KOPT-K1 (cell line): Measurements from ENCODE around the gene NKX1-1.

Source experiments
- H3K27ac ChIP-seq: fragments of 200-600 bp; sonication (generic); 2 replicates; pipeline ENCODE4 v1.5.1; 2016; ENCODE audit warnings: antibody characterized with exemption, mild to moderate bottlenecking, low read depth, low read length; ENCODE audit not compliant: poor library complexity, severe bottlenecking
- H3K36me3 ChIP-seq: fragments of 200-600 bp; sonication (generic); 2 replicates; pipeline ENCODE4 v1.5.1; 2017; ENCODE audit warnings: antibody characterized with exemption, mild to moderate bottlenecking, low read length, moderate library complexity; ENCODE audit not compliant: insufficient read depth
- H3K9me3 ChIP-seq: fragments of 200-600 bp; sonication (generic); 2 replicates; pipeline ENCODE4 v1.5.1; 2017; ENCODE audit warnings: antibody characterized with exemption, low read length, mild to moderate bottlenecking; ENCODE audit not compliant: insufficient read depth, poor library complexity, severe bottlenecking

NKX1-1 gene

DNA sequence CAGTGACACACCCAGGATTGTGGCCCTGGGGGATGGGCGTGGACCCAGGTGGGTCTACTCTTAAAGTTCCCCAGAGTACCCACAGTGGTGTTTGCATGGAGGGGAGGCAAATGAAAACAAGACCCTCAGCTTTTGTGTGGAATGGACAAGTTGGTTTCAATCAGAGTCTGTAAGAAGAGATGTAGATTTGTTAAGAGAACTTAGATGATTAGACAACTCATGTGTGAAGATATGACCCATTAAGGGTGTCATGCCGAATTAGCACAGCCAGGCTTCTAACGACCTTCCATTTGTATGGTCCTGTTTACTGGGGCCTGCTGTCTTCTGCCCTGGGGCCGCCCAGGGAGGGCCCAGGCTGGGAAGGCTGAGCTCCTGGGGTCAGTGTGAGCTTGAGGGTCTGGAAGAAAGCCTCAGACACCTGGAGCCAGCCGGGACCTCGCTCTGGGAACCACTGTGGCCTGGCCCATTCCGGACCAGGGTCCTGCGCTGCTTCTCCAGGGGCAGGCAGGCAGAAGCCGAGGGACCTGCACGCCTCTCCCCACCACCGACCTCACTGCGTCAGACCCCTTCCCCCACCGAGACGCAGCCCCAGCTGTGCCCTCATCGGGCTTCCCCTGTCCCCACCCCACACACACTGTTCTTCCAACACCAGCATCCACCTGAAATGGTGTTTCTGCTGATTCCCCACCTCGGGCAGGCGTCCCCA lies 38.9 kb downstream of the NKX1-1 start:
- no peak overlapping the region for H3K27ac ChIP-seq
- H3K36me3 ChIP-seq, result no peaks in the 10 kb centered on the region
- H3K9me3 ChIP-seq, result no peaks in the 10 kb centered on the region

DNA sequence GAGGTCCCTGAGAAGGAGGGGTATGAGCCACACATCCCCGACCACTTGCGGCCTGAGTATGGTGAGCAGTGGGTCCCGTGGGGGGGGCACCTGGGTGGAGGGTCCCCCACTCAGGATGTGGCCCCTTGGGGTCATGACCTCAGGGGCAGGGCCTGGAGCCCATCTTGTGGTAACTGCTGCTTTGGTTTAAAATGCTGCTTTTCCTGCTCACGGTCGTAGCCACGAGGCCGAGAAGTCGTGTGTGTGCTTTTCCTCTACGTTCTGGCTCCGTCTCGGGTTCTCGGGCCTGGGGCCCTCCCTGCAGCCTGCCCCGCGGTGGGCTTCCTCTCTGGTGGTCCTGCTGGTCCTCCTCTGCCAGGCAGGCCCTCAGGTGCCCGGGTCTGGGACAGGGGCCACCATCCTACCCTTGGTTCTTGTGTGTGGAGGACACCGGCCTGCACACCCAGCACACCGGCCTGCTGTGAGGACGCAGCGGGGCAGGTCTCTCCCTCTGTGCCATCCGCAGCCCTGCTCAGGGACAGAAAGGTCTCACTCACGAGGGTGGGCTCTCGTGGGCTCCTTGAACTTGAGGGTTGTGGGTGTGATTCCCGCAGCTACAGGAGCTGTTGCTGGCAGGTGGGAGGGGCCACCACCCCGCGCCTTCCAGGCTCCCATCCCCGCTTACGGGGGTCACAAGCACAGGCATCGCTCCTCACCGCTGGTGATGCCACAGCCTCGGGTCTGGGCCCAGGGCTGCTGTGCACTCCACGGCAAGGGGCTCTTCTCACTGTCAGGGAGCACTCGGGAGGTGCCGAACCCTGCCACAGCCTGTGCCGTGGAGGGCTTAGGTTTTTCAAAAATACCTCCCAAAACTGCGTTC lies 39.6 kb downstream of the NKX1-1 start:
- Histone ChIP-seq H3K9me3 (no peaks in the 10 kb centered on the region), H3K36me3 (no peaks in the 10 kb centered on the region), H3K27ac (no peak overlapping the region)

DNA sequence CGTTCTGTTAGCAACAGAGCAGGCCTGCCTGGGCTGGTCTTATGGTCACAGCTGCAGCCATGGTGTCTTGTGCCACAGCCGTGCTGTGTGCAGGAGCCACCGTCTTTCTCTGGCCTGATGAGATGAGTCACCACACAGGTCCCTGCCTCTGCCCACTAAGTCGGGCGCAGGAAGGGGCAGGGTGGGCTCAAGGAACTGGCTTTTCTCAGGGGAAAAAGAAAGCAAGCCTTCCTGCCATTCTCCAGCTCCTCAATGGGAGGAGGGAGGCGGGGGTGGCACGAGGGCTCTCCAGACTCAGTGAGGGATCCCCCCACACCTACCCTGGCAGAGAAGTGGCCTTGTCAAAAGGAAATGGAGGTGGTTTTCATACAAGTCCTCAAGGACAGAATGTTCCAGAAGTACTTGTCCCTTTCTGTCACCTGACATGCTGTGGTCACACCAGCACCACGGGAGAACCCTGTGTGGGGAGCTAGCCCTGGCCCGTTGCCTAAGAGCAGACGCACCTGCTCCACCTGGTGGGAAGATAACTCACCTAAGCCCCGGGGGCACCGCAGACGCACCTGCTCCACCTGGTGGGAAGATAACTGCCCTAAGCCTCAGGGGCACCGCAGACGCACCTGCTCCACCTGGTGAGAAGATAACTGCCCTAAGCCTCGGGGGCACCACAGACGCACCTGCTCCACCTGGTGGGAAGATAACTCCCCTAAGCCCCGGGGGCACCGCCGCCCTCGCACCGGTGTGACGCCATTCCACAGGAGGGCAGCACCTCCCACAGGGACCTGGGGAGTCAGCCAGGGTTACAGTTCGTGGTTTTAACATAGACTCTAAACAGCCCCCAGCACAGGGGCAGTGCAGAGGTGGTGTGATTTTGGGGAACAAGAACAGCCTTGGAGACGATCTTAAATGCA lies 40.7 kb downstream of the NKX1-1 start:
- H3K36me3 ChIP-seq, result no peaks in the 10 kb centered on the region
- H3K9me3 ChIP-seq, result no peaks in the 10 kb centered on the region
- no peak overlapping the region for H3K27ac ChIP-seq

DNA sequence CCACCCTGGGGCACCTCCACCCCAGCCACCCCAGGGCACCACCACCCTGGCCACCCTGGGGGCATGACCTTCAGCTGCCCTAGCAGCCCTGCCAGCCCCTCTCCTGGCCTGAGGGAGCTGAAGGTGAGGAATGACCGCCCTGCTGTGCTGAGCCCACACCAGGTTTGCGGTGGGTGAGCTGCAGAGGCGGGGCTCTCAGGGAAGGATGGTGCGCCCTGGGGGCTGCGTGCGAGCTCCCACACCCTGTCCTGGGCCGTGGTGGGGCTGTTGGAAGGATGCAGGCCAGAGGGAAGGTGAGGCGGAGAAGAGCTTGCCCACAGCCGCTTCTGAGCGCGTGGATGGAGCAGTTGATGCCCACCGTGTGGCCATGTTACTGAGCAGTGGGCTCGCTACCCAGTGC lies 41.5 kb downstream of the NKX1-1 start:
- Histone ChIP-seq H3K36me3 (no peaks in the 10 kb centered on the region), H3K9me3 (no peaks in the 10 kb centered on the region), H3K27ac (no peak overlapping the region)

DNA sequence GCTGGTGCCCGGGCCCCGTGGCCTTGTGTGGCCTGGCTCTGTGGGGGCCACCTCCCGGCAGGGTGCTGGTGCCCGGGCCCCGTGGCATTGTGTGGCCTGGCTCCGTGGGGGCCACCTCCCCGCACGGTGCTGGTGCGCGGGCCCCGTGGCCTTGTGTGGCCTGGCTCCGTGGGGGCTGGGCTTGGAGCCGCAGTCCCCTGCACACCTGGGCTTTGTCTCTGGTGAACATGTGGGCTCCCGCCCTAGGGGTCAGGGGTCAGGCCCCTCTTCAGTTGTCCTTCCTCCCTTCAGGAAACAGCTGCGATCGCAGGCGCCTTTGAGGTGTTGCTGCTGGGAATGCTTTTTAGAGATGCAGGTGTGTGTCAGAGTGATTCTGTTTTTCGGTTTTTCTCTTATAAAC lies 42.0 kb downstream of the NKX1-1 start:
- Histone ChIP-seq H3K36me3 (no peaks in the 10 kb centered on the region), H3K27ac (no peak overlapping the region), H3K9me3 (no peaks in the 10 kb centered on the region)

DNA sequence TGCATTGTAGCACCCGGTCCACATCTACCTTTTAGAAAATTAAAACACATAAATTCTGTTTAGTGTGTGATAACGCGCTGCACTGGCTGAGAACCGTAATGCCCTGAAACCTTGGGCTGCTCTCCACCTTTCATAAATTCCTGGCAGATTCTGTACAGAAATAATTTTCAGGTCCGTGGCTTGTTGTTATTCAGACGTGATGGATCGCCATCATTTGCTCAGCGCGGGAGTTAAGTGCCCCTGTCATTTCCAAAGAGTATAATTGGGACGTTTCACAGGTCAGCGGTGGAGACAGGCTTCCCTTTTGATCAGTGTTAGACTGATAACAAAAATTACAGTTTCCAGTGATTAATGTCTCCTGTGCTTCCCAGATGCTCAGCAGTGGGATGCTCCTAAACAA lies 42.7 kb downstream of the NKX1-1 start:
- Histone ChIP-seq H3K9me3 (no peaks in the 10 kb centered on the region), H3K27ac (no peak overlapping the region), H3K36me3 (no peaks in the 10 kb centered on the region)

DNA sequence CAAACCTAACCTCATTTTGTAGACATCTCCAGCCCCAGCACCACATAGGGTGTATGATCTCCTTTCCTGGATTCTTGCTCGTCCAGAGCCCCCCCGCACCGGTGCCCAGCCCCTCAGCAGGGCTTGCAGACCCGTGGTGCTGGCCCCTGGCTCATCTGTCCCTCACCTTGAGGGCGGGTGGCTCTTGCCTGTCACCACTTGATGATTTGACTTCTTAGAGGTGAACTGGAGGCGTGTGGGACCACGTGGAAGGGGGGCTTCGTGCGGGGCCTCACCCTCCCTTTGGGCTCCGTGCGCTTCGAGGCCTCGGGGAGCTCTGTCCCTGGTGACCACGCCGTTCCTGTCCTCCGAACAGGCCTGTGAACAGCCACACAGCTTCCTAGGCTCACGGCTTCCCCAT lies 43.7 kb downstream of the NKX1-1 start:
- Histone ChIP-seq H3K9me3 (no peaks in the 10 kb centered on the region), H3K36me3 (no peaks in the 10 kb centered on the region)

DNA sequence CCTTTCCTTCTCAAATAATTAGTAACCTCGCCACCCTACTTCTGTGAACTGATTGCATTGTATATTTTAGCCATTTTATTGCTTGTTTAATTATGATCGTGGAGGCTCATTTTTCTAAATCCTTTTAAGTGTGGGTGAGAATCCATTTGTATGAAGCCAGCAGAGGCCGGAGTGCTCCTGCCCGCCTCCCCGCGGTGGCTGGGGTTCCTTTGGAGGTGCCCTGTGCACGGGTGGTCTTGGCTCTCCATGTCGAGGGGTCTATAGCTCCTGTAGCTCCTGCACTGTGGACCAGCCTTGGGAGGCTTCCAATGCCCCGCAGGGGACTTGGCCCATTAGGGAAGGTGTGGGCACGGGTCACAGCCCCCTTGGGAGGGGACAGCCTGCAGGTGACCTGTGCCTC lies 44.2 kb downstream of the NKX1-1 start:
- no peaks in the 10 kb centered on the region for H3K9me3 ChIP-seq
- no peaks in the 10 kb centered on the region for H3K36me3 ChIP-seq
- no peak overlapping the region for H3K27ac ChIP-seq

More for the DNA sequence above, 43.7 kb downstream of the NKX1-1 start:
- no peak overlapping the region for H3K27ac ChIP-seq

DNA sequence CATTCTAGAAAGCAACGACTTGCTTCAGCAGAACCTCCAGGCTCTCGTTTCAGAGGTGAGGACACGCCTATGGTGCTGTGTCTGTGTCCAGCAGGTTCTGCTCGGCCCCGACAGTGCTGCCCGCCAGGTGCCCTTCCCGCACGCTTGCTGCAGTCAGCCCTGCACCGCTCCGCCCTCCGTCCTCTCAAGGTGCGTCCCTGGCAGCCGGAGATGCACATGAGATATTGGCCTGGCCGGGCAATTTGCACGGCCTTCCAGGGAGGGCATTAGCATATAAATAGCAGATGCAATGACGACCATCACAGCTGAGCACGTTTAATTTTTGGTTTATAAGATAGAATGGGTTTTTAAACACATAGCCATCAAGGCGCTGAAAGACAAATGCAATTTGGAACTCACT lies 44.8 kb downstream of the NKX1-1 start:
- Histone ChIP-seq H3K9me3 (no peaks in the 10 kb centered on the region), H3K36me3 (no peaks in the 10 kb centered on the region), H3K27ac (no peak overlapping the region)

DNA sequence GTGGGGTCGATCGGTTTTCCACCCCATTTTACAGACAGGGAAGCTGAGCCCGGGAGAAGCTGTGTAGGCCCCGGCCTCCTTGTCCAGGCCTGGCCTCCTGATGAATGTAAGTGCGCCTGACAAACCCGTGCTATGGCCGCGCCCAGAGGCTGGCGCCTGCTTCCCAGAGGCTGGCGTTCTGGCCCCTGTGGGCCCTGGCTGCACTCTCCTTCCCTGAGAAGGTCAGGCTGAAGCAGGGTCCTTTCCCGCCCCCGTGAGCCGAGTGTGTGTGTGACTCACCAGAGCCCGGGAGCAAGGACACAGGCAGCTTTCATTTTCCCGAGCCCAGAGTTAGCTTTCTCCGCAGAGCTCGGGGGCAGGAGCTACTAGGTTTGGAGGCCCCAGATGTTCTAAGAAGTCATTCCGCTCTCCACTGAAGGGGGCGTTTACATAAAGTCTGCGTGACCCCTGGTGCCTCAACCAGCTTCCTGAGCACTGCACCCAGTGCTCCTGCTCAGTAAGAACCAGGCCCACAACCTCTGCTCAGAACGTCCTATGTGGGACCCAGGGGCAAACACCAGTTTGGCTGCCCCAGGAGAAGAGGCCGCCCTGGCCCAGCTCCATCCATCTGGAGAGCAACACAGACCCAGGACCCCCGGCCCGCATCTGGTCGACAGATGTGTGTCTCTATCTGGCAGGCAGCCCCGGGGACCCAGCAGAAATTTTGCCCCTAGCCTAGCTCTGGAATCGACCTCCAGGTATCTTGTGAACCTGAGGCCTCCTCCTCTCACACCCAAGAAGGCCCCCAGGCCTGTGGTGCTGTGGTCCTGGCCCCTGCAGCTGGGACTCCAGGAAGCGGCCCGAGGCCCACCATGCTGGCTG lies 45.6 kb downstream of the NKX1-1 start:
- no peak overlapping the region for H3K27ac ChIP-seq
- peaks cover under 1% of the 10 kb centered on the region; the same call in 1 of the 2 replicates for H3K36me3 ChIP-seq
- no peaks in the 10 kb centered on the region for H3K9me3 ChIP-seq

DNA sequence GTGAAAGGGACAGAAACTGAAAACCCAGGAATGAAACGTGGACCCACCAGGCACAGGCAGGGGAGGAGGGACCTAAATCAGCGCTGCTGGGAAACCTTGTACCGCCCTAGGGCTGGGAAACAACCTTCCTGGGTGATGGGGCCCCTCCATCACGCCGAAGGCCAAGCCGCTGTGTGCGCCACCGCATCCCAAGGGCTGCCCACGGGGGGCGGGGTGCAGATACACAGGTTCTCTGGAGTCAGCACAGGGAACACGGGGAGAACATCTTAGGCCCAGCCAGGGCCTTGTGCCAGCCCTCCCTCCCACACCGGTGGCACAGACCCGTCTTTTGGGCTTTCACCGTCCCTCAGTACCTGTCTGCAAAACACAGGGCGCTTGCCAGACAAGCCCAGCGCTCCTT lies 46.3 kb downstream of the NKX1-1 start:
- Histone ChIP-seq H3K9me3 (no peaks in the 10 kb centered on the region), H3K27ac (no peak overlapping the region), H3K36me3 (peaks cover 6% of the 10 kb centered on the region; the same call in 1 of the 2 replicates)

DNA sequence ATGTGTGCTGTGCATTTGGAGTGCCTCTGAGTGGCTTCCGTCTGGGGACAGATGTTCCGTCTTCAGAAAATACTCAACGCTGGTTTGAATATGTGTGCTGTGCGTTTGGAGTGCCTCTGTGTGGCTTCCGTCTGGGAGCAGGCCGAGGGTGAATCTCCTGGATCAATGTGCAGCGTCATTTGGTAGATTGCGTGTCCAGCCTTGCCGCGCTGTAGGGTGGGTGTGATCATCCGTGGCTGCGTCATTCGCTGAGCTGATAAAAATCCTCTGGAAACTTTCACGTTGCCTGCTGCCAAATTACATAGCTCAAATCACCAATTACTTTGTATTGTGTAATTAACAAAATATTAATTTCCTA lies 47.1 kb downstream of the NKX1-1 start:
- Histone ChIP-seq H3K27ac (no peak overlapping the region), H3K36me3 (peaks cover 6% of the 10 kb centered on the region; the same call in 1 of the 2 replicates), H3K9me3 (no peaks in the 10 kb centered on the region)

DNA sequence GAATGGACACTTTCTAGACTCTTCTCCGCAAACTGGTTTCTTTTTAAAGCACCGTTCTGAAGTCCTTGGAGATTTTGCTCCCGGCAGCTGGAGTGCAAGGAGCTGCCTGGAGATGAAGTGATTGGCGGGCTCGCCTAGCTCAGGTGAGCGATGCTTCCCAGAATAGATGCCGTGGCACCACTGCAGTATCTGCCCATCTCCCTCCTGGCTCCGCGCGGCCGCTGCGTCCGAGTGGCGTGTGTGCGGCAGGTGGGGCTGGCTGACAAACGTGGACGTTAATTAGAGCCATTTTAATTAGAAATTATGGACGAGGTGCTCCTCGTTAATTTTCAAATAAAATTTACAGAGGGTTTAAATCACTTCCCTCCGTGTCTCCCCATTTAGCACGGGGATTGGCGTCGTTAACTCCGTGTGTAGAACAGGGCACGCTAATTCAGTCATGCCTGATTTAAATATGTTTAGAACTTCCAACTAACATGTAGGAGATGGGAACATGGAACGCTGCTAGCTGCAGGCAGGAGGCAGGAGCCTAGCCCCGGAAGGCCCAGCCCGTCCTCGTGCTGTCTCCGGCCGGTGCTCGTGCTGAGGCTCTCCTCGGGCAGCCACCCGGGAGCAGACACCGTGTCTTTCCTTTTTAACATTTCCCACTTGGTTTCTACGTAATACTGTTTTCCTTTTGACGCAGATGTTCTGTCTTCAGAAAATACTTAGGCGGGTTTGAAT lies 47.7 kb downstream of the NKX1-1 start:
- Histone ChIP-seq H3K9me3 (no peaks in the 10 kb centered on the region), H3K36me3 (peaks cover 6% of the 10 kb centered on the region; the same call in 1 of the 2 replicates), H3K27ac (no peak overlapping the region)
